Measurements from ENCODE around the gene TMEM41A.
"Not testable (repeated sequence)": the region's sequence is repeated elsewhere in the genome, so short reads cannot be mapped to it uniquely, and the experiment has no call there.

Gene TMEM41A

GRCh38 chr3:185488465-185488864 is 10.4 kb downstream of the TMEM41A start:
- no peak for DNase-seq (ENCODE audit: low spot score)

- DNase-seq (ENCODE audit: low spot score): no peak
Observed at GRCh38 chr3:185486394-185486793, 12.4 kb downstream of the TMEM41A start.

GRCh38 chr3:185484296-185484695 is 14.5 kb downstream of the TMEM41A start:
- no peak for DNase-seq (ENCODE audit: low spot score)

GRCh38 chr3:185479373-185479945 is 19.4 kb downstream of the TMEM41A start:
- no peak for DNase-seq (ENCODE audit: low spot score)

- DNase-seq (ENCODE audit: low spot score): no peak
Observed at GRCh38 chr3:185477316-185477715, 21.5 kb downstream of the TMEM41A start.

GRCh38 chr3:185474922-185475321 is 23.9 kb downstream of the TMEM41A start:
- not testable (repeated sequence) for DNase-seq (ENCODE audit: low spot score)

GRCh38 chr3:185473290-185473815 is 25.5 kb downstream of the TMEM41A start:
- no peak for DNase-seq (ENCODE audit: low spot score)

GRCh38 chr3:185470323-185470722 is 28.5 kb downstream of the TMEM41A start:
- no peak for DNase-seq (ENCODE audit: low spot score)

GRCh38 chr3:185469542-185469941 is 29.3 kb downstream of the TMEM41A start:
- no peak for DNase-seq (ENCODE audit: low spot score)

GRCh38 chr3:185466123-185466522 is 32.7 kb downstream of the TMEM41A start:
- not testable (repeated sequence) for DNase-seq (ENCODE audit: low spot score)

- DNase-seq (ENCODE audit: low spot score): no peak
Observed at GRCh38 chr3:185465471-185465870, 33.4 kb downstream of the TMEM41A start.

- no peak for DNase-seq (ENCODE audit: low spot score)
Observed at GRCh38 chr3:185460719-185461350, 38.0 kb downstream of the TMEM41A start.

- no peak for DNase-seq (ENCODE audit: low spot score)
Observed at GRCh38 chr3:185460309-185460708, 38.5 kb downstream of the TMEM41A start.

GRCh38 chr3:185457376-185457775 is 41.5 kb downstream of the TMEM41A start:
- DNase-seq (ENCODE audit: low spot score): no peak

- not testable (repeated sequence) for DNase-seq (ENCODE audit: low spot score)
Observed at GRCh38 chr3:185451432-185451831, 47.4 kb downstream of the TMEM41A start.

GRCh38 chr3:185448107-185448506 is 50.7 kb downstream of the TMEM41A start:
- DNase-seq (ENCODE audit: low spot score): no peak

- DNase-seq (ENCODE audit: low spot score): no peak
Observed at GRCh38 chr3:185444329-185444728, 54.5 kb downstream of the TMEM41A start.

GRCh38 chr3:185442031-185442430 is 56.8 kb downstream of the TMEM41A start:
- DNase-seq (ENCODE audit: low spot score): no peak

- DNase-seq (ENCODE audit: low spot score): no peak
Observed at GRCh38 chr3:185439745-185440466, 58.9 kb downstream of the TMEM41A start.
